CD4-positive, alpha-beta T cell treated with Interleukin-15 for 1 hour (primary cell): ENCODE results near the gene RASD1.
"Not testable (repeated sequence)": the region's sequence is repeated elsewhere in the genome, so short reads cannot be mapped to it uniquely, and the experiment has no call there.

Experiments used
- DNase-seq: peaks from one replicate; pipeline ENCODE4 v3.0.0-alpha.2; 2020

Gene RASD1

GRCh38 chr17:17467720-17468119, 28.5 kb downstream of the RASD1 start:
- DNase-seq = no peak

- DNase-seq = no peak
Observed at GRCh38 chr17:17467016-17467415, 29.2 kb downstream of the RASD1 start.

- no peak for DNase-seq
Observed at GRCh38 chr17:17466511-17466910, 29.7 kb downstream of the RASD1 start.

GRCh38 chr17:17465878-17466277, 30.3 kb downstream of the RASD1 start:
- not testable (repeated sequence) for DNase-seq

- no peak for DNase-seq
Observed at GRCh38 chr17:17463821-17464220, 32.4 kb downstream of the RASD1 start.

- DNase-seq = no peak
Observed at GRCh38 chr17:17462048-17462824, 34.0 kb downstream of the RASD1 start.

- no peak for DNase-seq
Observed at GRCh38 chr17:17460038-17460437, 36.2 kb downstream of the RASD1 start.

- DNase-seq = no peak
Observed at GRCh38 chr17:17457680-17458079, 38.5 kb downstream of the RASD1 start.

- DNase-seq = no peak
Observed at GRCh38 chr17:17456251-17456650, 39.9 kb downstream of the RASD1 start.

- DNase-seq = no peak
Observed at GRCh38 chr17:17455173-17455572, 41.0 kb downstream of the RASD1 start.

- not testable (repeated sequence) for DNase-seq
Observed at GRCh38 chr17:17454700-17455099, 41.5 kb downstream of the RASD1 start.

- DNase-seq = no peak
Observed at GRCh38 chr17:17454276-17454675, 41.9 kb downstream of the RASD1 start.

- DNase-seq = no peak
Observed at GRCh38 chr17:17453088-17453487, 43.1 kb downstream of the RASD1 start.

- DNase-seq = no peak
Observed at GRCh38 chr17:17448723-17449122, 47.5 kb downstream of the RASD1 start.

GRCh38 chr17:17448076-17448475, 48.1 kb downstream of the RASD1 start:
- DNase-seq = no peak

- DNase-seq = no peak
Observed at GRCh38 chr17:17447264-17447663, 48.9 kb downstream of the RASD1 start.

- DNase-seq = no peak
Observed at GRCh38 chr17:17446666-17447155, 49.5 kb downstream of the RASD1 start.

- DNase-seq = no peak
Observed at GRCh38 chr17:17445925-17446665, 50.1 kb downstream of the RASD1 start.

GRCh38 chr17:17445296-17445924, 50.8 kb downstream of the RASD1 start:
- DNase-seq = no peak
